Activated CD8-positive, alpha-beta memory T cell treated with anti-CD3 and anti-CD28 coated beads, Interleukin-2, amount 10 ng/mL, durations not matched to agents 7 days and 5 days (primary cell): ENCODE data around the gene GJB2. TPM values are rescaled to one million over a fixed set of nuclear protein-coding genes. Genes with fewer than 3 reads are reported as not detected.
A peak's percentile ranks its signal among the peaks of the same experiment; 100 is the strongest.

Experiments
- ATAC-seq: fragments of 150-1000 bp; cut with Tn5 transposase; one replicate; pipeline ENCODE4 v1.10.0; 2021; ENCODE audit warnings: moderate library complexity
- CTCF ChIA-PET: fragments of 350-600 bp; sonication (Branson Sonifier 250); formaldehyde crosslinking; loops from one replicate; lab custom pipeline; 2021; ENCODE audit warnings: antibody characterized with exemption; lab: Charles Lee
- DNase-seq: peaks from one replicate; pipeline ENCODE4 v3.0.0-alpha.2; 2020
- H3K27ac Mint-ChIP-seq: one replicate; pipeline ENCODE4 v1.8.0; 2021; ENCODE audit warnings: mild to moderate bottlenecking, mixed read lengths
- H3K27me3 Mint-ChIP-seq: one replicate; pipeline ENCODE4 v1.8.0; 2021; ENCODE audit warnings: mixed read lengths
- H3K36me3 Mint-ChIP-seq: one replicate; pipeline ENCODE4 v1.8.0; 2021; ENCODE audit warnings: mild to moderate bottlenecking, mixed read lengths
- H3K4me1 Mint-ChIP-seq: one replicate; pipeline ENCODE4 v1.8.0; 2021; ENCODE audit warnings: mixed read lengths
- H3K4me3 Mint-ChIP-seq: one replicate; pipeline ENCODE4 v1.8.0; 2021; ENCODE audit warnings: mild to moderate bottlenecking, moderate library complexity, mixed read lengths
- H3K9me3 Mint-ChIP-seq: one replicate; pipeline ENCODE4 v1.8.0; 2022; ENCODE audit warnings: low read depth, mixed read lengths
- total RNA-seq, 2 experiments: library from RNA; stranded (reverse); gene quantifications; one replicate each; pipeline ENCODE4 v1.2.3, GENCODE V29; 2021

GJB2 gene
- total RNA-seq, 2 experiments from 2014 or later, result 4.0 to 8.7 TPM

DNA sequence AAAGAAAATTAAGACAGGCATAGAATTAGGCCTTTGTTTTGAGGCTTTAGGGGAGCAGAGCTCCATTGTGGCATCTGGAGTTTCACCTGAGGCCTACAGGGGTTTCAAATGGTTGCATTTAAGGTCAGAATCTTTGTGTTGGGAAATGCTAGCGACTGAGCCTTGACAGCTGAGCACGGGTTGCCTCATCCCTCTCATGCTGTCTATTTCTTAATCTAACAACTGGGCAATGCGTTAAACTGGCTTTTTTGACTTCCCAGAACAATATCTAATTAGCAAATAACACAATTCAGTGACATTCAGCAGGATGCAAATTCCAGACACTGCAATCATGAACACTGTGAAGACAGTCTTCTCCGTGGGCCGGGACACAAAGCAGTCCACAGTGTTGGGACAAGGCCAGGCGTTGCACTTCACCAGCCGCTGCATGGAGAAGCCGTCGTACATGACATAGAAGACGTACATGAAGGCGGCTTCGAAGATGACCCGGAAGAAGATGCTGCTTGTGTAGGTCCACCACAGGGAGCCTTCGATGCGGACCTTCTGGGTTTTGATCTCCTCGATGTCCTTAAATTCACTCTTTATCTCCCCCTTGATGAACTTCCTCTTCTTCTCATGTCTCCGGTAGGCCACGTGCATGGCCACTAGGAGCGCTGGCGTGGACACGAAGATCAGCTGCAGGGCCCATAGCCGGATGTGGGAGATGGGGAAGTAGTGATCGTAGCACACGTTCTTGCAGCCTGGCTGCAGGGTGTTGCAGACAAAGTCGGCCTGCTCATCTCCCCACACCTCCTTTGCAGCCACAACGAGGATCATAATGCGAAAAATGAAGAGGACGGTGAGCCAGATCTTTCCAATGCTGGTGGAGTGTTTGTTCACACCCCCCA lies 3.8 kb downstream of the GJB2 start:
- DNase-seq (no peak), ATAC-seq (no peak)
- H3K27me3 Mint-ChIP-seq, result peaks cover 31% of the 10 kb centered on the region
- H3K4me1 Mint-ChIP-seq, result peaks cover 11% of the 10 kb centered on the region
- no peak overlapping the region for H3K27ac Mint-ChIP-seq
- no peaks in the 10 kb centered on the region for H3K9me3 Mint-ChIP-seq
- CTCF ChIA-PET, result interaction anchor here (0.7 to 1.8 kb wide), 2 partner anchors 8 to 9 kb away, joined by 3 to 9 read pairs; no protein-coding TSS in a partner anchor
- no peak overlapping the region for H3K4me3 Mint-ChIP-seq
- no peaks in the 10 kb centered on the region for H3K36me3 Mint-ChIP-seq

DNA sequence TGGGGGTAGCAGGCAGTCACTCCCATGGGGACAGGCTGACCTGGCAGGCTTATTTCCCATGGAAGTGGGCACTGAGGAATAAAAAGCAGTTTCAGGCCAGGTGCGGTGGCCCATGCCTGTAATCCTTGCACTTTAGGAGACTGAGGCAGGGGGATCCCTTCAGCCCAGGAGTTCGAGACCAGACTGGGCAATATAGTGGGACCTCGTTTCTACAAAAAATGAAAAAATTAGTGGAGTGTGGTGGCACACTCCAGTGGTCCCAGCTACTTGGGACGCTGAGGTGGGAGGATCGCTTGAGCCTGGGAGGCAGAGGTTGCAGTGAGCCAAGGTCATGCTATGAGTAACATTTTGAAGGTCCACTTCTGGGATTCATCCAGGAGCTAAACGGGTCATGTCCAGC lies 6.0 kb downstream of the GJB2 start:
- Mint-ChIP-seq H3K36me3 (no peaks in the 10 kb centered on the region), H3K27ac (no peak overlapping the region), H3K4me3 (no peak overlapping the region), H3K27me3 (peaks cover 34% of the 10 kb centered on the region), H3K9me3 (no peaks in the 10 kb centered on the region), H3K4me1 (peaks cover 2% of the 10 kb centered on the region)
- ATAC-seq, result no peak
- CTCF ChIA-PET, result interaction anchor here (1.2 to 1.8 kb wide), 2 partner anchors 11 to 13 kb away, joined by 3 to 9 read pairs; no protein-coding TSS in a partner anchor
- DNase-seq, result no peak

DNA sequence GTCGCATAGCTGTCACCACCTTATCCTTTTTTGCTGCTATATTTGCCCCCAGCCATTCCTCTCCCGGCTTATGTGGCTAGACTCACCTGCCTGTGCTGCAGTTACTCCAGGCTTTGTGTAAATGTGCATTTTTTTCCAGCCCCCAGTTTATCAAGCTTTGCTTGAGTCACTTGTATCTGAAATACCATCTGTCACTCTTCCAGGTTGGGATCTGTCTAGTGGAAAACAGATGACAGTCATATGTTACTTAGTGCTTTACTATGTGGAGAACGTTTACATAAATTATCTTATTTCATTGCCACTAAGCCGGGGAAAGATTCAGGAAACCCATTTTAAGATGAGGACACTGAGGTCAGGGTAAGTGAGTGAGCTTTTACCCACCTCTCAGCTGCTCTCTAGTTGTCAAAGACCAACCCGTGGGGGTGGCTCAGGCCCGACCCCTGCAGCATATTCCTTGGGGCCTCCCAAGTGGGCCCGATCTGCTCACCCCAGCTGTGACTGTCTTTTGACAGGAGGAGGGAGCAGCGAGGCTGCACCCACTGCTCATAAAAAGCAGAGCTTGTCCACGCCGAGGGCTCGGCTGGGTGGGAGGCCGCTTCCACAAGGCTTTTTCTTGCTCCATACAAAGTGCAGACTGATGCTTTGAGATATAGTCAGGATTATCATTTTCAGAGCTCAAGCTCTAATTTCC lies 7.2 kb downstream of the GJB2 start:
- peaks cover 34% of the 10 kb centered on the region for H3K27me3 Mint-ChIP-seq

DNA sequence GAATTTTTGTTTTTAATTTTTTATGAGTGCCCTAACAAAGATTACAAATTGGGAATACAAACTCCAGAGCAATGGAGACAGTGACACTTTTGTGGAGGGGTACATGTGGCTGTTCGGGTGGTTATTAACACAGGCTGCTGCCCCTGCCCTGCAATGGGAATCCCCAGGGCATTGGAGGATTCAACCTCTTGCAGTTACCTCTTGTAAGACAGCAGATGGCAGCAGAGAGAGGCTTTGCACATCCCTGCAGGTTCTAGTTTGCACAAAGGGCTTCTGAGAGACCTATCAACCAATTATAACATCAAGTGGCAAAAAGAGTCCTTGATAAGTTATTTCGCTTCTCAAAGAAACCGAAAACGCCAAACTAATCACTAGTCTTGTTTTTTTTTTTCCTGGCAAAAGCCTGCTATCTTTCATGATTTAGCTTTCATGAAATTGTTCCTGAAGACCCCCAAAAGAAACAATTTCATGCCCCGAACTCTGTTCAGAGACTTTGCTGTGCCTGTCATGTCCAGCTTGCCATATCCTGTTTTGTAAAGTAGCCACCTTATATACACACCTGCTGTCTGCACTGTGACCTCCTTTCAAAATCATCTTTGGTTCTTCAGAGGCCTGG lies 10.4 kb downstream of the GJB2 start:
- Mint-ChIP-seq H3K4me3 (no peak overlapping the region), H3K36me3 (no peaks in the 10 kb centered on the region), H3K4me1 (no peaks in the 10 kb centered on the region), H3K9me3 (no peaks in the 10 kb centered on the region), H3K27ac (no peak overlapping the region), H3K27me3 (peaks cover 59% of the 10 kb centered on the region)
- ATAC-seq (peak; percentile 83), DNase-seq (peak; percentile 64)
- CTCF ChIA-PET, result interaction anchor here (1.3 to 4.0 kb wide), 3 partner anchors 9 to 37 kb away, joined by 6 to 23 read pairs (median 17); partner anchors contain the start of gene GJB2

More for the DNA sequence above, 7.2 kb downstream of the GJB2 start:
- CTCF ChIA-PET, result interaction anchor here (0.6 to 4.0 kb wide), 6 partner anchors 9 to 426 kb away, joined by 3 to 17 read pairs (median 4); no protein-coding TSS in a partner anchor
- DNase-seq (no peak), ATAC-seq (no peak)
- H3K4me3 Mint-ChIP-seq, result no peak overlapping the region
- no peaks in the 10 kb centered on the region for H3K9me3 Mint-ChIP-seq
- H3K27ac Mint-ChIP-seq, result no peak overlapping the region
- no peaks in the 10 kb centered on the region for H3K36me3 Mint-ChIP-seq
- no peaks in the 10 kb centered on the region for H3K4me1 Mint-ChIP-seq

DNA sequence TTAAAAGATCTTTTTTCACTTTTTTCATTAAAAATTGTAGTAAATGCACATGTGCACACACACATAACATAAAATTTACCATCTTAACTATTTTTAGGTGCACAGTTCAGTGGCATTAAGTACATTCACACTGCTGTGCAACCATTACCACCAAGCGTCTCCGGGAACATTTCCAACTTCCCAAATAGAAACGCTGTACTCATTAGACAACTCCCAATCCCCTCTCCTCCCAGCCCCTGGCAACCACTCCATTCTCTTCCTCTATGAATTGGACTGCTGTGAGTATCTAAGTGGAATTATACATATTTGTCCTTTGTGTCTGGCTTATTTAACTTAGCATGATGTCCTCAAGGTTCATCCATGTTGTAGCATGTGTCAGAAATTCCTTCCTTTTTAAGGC lies 11.6 kb downstream of the GJB2 start:
- no peaks in the 10 kb centered on the region for H3K36me3 Mint-ChIP-seq
- H3K27ac Mint-ChIP-seq, result no peak overlapping the region
- H3K4me1 Mint-ChIP-seq, result no peaks in the 10 kb centered on the region
- DNase-seq, result no peak
- H3K4me3 Mint-ChIP-seq, result no peak overlapping the region
- no peak for ATAC-seq
- CTCF ChIA-PET, result interaction anchor here (0.6 to 4.0 kb wide), 4 partner anchors 10 to 526 kb away, joined by 3 to 23 read pairs (median 12); partner anchors contain the start of gene GJB2
- H3K27me3 Mint-ChIP-seq, result peaks cover 69% of the 10 kb centered on the region
- H3K9me3 Mint-ChIP-seq, result no peaks in the 10 kb centered on the region

DNA sequence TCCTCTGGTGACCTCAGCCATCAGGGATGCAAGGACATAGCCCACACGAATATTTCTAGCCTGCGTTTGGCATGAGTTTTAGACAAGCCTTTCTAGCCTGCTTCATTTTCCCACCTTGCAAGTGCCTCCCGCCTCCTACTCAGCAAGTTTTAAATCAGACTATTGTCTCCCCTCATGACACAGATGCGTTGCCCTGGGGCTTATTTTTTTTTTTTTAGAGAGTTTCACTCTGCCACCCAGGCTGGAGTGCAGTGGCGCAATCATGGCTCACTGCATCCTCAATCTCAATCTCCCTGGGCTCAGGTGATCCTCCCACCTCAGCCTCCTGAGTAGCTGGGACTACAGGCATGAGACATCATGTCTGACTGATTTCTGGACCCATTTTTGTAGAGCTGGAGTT lies 14.6 kb downstream of the GJB2 start:
- no peak overlapping the region for H3K27ac Mint-ChIP-seq
- H3K4me1 Mint-ChIP-seq, result peaks cover 16% of the 10 kb centered on the region
- peaks cover 93% of the 10 kb centered on the region for H3K27me3 Mint-ChIP-seq
- H3K9me3 Mint-ChIP-seq, result no peaks in the 10 kb centered on the region
- CTCF ChIA-PET, result interaction anchor here (2.4 kb wide), 1 partner anchor 19 kb away, joined by 9 read pairs; no protein-coding TSS in a partner anchor
- H3K36me3 Mint-ChIP-seq, result no peaks in the 10 kb centered on the region
- ATAC-seq (no peak), DNase-seq (no peak)
- no peak overlapping the region for H3K4me3 Mint-ChIP-seq

DNA sequence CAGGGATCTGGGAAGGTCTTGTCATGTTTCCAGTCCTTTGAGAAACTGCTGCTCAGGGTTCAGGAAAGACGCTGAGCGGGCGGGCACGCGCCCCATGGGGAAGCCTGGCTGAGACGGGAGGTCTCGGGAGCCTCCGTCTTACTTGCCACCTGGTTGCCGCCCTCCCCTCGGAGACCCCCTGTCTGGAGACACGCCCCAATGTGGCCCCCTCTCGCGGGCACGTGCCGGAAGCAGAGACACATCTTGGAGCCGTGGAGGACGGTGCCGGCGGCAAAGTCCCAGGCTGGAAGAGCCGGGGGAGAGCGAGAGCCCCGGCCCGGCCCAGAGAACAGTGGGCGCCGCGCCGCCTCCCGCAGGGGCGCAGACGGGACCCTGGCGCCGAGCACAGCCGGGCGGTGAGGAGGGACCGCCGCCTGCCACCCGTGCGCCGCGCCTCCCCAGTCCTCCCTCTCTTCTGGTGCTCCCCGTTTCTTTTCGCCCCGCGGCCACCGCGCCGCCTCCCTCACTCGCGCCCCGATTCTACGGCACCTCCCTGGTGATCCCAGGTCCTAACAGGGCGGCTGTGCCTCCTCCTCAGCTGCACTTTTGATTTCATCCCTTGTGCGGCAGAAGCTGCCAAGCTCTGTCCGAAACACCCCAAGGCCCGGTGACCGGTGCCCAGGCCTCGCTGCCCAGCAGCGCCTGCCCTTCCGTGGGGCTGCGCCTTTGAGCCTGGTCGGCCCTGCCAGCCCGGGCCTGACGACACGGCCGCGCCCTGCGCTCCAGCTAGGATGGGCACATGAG lies 15.5 kb downstream of the GJB2 start:
- H3K36me3 Mint-ChIP-seq, result no peaks in the 10 kb centered on the region
- H3K27ac Mint-ChIP-seq, result no peak overlapping the region
- peaks cover 94% of the 10 kb centered on the region for H3K27me3 Mint-ChIP-seq
- no peak overlapping the region for H3K4me3 Mint-ChIP-seq
- no peak for DNase-seq
- CTCF ChIA-PET, result interaction anchor here (1.3 kb wide), 1 partner anchor 314 kb away, joined by 3 read pairs; no protein-coding TSS in a partner anchor
- ATAC-seq, result no peak
- H3K9me3 Mint-ChIP-seq, result no peaks in the 10 kb centered on the region
- peaks cover 18% of the 10 kb centered on the region for H3K4me1 Mint-ChIP-seq

DNA sequence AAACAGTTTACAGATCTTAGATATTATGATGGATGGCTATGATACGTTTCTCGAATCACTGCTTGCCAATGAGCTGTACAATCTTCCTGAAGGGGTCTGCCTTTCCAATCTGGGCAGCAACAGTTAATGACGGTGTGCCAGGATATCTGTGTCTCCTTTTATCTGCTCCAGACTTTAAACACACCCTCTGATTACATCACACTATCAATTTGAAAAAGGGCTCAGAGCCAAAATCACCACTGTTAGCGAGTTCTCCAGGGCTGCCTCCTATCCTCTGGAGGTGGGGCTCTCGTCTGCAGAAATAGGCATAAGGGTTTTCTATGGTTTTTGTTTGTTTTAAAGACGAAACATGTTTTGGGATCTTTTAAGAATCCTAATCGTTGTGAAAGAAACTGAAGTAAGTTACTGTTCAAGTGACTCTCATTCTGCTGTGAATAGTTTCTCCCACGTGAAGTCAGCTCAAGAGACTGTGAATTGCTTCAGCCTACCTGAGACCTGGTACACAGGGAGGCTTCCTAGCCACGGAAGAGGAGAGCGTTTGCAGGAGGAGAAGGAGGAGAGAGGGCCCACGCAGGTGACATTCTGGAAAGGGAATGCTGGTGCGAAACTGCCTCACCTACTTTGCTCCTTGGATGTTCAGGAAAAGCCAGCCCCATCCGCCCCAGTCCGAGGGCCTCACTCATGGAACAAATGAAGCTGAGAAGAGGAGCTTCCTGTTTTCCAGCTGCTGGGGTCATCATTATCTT lies 16.7 kb downstream of the GJB2 start:
- peaks cover 18% of the 10 kb centered on the region for H3K4me1 Mint-ChIP-seq
- DNase-seq, result no peak
- H3K27me3 Mint-ChIP-seq, result peaks cover 90% of the 10 kb centered on the region
- H3K36me3 Mint-ChIP-seq, result no peaks in the 10 kb centered on the region
- H3K9me3 Mint-ChIP-seq, result no peaks in the 10 kb centered on the region
- CTCF ChIA-PET, result interaction anchor here (0.7 to 1.3 kb wide), 2 partner anchors 191 to 316 kb away, joined by 3 read pairs; no protein-coding TSS in a partner anchor
- ATAC-seq, result no peak
- H3K4me3 Mint-ChIP-seq, result no peak overlapping the region
- H3K27ac Mint-ChIP-seq, result no peak overlapping the region

DNA sequence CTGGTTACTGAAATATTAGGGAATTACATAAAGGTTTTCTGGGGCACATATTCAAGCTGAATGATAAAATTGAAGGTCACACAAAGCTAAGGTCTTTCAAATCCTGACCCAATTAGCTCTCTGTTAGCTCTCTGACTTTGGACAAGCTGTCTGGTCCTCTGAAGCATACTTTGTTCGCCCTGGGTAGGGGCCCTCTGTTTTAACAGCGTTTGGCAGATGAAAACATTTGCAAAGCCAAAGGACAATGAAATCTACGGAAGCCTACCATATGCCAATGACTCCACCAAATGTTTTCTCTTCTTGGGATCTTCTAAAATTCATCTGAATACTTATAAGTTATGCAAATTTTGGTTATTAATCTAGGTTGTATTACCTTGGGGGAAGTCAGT lies 17.3 kb downstream of the GJB2 start:
- CTCF ChIA-PET, result interaction anchor here (0.7 to 1.8 kb wide), 3 partner anchors 10 to 191 kb away, joined by 3 to 4 read pairs (median 4); no protein-coding TSS in a partner anchor
- Mint-ChIP-seq H3K9me3 (no peaks in the 10 kb centered on the region), H3K4me3 (no peak overlapping the region), H3K27ac (no peak overlapping the region), H3K27me3 (peaks cover 88% of the 10 kb centered on the region), H3K36me3 (no peaks in the 10 kb centered on the region), H3K4me1 (peaks cover 18% of the 10 kb centered on the region)
- DNase-seq (no peak), ATAC-seq (no peak)

DNA sequence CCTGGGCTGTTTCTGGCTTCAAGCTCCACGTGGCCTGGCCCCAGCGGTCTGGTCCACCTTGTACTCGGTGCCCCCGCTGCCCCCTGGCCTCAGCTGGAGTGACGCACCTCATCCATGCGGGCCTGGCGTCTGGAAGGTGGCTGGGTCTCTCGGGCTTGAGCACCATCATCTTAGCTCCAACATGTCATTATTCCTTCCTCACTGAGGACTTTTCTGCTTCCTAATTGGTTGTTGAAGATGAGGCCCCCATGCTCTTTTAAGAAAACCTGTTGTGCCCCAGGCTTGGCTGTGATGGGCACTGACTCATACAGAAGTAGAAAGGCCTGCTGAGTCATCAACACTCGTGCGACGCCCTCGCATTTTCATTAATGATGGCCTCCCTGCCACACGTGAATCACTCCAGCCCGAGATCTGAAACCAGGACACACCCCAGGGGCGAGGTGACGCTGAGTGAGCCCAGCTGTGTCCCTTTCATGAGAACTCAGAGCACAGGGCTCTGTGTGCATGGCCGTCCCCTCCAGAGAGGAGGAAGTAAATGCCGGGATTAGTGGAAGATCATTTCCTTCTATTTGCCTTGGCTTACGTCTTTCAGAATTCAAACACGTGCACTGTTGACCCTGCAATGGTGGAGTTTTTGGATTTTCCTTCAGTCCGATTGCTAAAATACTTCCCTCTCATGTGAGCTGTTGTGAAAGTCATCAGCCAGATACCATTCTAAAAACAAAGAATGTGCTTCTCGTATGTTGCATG lies 17.9 kb downstream of the GJB2 start:
- peak; percentile 76 for DNase-seq

DNA sequence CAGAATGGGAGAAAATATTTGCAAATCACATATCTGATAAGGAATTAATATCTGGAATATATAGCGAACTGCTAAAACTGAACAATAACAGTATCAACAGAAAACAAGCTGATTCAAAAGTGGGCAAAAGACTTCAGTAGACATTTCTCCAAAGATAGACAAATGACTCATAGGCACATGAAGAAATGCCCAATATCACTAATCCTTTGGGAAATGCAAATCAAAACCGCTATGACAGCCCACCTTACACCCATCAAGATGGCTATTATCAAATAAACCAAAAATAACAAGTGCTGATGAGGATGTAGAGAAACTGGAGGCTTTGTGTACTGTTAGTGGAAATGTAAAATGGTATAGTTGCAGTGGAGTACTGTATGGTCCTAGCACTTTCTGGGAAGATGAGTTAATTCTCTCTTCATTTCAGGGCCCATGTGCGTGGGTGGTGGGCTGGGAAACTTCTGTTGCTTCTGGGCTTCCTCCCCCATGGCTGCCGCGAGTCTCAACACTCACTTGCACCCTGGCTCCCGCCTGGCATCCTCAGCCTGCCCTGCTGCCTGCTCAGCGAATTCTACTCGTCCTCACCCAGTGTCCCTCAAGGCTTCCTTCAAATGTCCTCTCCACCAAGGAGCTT lies 19.5 kb downstream of the GJB2 start:
- CTCF ChIA-PET, result interaction anchor here (0.6 kb wide), 1 partner anchor 633 kb away, joined by 3 read pairs; no protein-coding TSS in a partner anchor
- Mint-ChIP-seq H3K4me3 (no peak overlapping the region), H3K9me3 (no peaks in the 10 kb centered on the region), H3K36me3 (peaks cover 1% of the 10 kb centered on the region), H3K27me3 (peaks cover 80% of the 10 kb centered on the region), H3K27ac (no peak overlapping the region), H3K4me1 (peaks cover 24% of the 10 kb centered on the region)
- ATAC-seq, result no peak
- no peak for DNase-seq

More for the DNA sequence above, 17.9 kb downstream of the GJB2 start:
- Mint-ChIP-seq H3K27me3 (peaks cover 88% of the 10 kb centered on the region), H3K9me3 (no peaks in the 10 kb centered on the region), H3K36me3 (peaks cover 1% of the 10 kb centered on the region), H3K27ac (no peak overlapping the region), H3K4me3 (no peak overlapping the region), H3K4me1 (peaks cover 19% of the 10 kb centered on the region)
- ATAC-seq, result peak; percentile 83
- CTCF ChIA-PET, result interaction anchor here (0.7 to 1.8 kb wide), 3 partner anchors 11 to 190 kb away, joined by 3 to 4 read pairs (median 4); no protein-coding TSS in a partner anchor
